H54 (cell line): Measurements from ENCODE around the gene PCDHGA9.
A peak's percentile ranks its signal among the peaks of the same experiment; 100 is the strongest.

Experiments
- DNase-seq: peaks from one replicate; pipeline ENCODE4 v3.0.0; 2011; ENCODE audit warnings: low spot score, mixed read lengths; ENCODE audit not compliant: insufficient read length
- FAIRE-seq: peaks from 3 replicates; lab custom pipeline; 2011; peaks lifted over from hg19 to GRCh38; lab: Jason Lieb, UNC
- POLR2A ChIP-seq: IDR thresholded peaks from 2 replicates; pipeline ENCODE4 v1.6.1; 2011; ENCODE audit warnings: low read depth, mild to moderate bottlenecking, low read length

Gene PCDHGA9

DNA sequence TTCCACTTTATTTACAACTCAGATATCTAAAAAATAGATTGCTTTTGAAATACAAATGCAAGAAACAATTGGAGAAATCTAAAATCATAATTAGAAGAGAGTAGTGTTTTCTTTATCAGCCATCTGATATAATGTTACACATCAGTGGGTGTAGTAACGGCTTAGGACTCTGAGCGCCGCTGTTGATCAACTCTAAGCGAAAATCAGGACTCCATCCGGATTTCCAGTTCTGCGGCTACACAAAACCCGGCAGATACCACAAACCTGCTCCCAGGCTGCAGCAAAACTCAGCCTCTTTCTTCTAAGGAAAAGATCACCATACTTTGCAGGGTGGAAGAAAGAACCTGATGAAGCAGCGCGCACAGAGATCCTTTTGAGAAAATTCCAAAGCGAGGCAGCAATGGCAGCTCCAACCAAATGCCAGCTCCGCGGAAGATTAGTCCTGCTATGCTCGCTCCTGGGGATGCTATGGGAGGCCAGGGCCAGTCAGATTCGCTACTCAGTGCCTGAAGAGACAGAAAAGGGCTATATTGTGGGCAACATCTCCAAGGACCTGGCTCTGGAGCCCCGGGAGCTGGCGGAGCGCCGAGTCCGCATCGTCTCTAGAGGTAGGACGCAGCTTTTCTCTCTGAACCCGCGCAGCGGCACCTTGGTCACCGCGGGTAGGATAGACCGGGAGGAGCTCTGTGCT is at the start of gene PCDHGA9:
PCDHGA9 (plus strand) TSS at position 226 of the 691 bp plus-strand sequence; CDS start at position 401, 175 bp downstream.
- peak; percentile 20 for FAIRE-seq
- peak; percentile 66 for DNase-seq
- no peak for TF ChIP-seq POLR2A

DNA sequence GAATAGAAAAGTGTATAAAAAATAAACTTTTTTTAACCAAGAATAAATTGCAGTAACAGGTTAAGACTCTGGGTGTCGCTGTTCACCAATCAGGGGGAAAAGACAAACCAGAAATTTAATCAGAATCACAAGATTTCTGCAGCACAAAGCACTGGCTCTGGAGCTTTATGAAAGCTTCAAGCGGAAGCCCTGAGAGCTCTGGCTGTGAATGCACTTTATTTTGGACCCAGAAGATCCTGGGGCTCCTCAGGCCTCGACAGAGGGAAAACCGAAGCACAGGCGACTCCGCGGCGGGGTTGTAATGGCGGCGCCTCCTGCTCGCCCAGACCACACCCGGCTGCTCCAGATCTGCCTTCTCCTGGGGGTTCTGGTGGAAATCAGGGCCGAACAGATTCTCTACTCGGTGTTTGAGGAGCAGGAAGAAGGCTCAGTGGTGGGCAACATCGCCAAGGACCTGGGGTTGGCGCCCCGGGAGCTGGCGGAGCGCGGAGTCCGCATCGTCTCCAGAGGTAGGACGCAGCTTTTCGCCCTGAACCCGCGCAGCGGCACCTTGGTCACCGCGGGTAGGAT is 47.6 kb upstream of the PCDHGA9 start, which contains the start of gene PCDHGA4:
PCDHGA4 (plus strand) TSS at position 122 of the 570 bp plus-strand sequence; CDS start at position 209, 87 bp downstream.
- no peak for FAIRE-seq
- TF ChIP-seq POLR2A: no peak
- DNase-seq: peak; percentile 24

DNA sequence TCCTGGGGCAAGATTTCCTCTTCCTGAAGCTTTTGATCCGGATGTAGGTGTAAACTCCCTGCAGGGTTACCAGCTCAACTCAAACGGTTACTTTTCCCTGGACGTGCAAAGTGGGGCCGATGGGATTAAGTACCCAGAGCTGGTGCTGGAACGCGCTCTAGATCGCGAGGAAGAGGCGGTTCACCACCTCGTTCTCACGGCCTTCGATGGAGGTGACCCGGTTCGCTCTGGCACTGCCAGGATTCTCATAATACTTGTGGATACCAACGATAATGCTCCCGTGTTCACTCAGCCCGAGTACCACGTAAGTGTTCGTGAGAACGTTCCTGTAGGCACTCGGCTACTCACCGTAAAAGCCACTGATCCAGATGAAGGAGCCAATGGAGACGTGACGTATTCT is 46.9 kb upstream of the PCDHGA9 start:
- DNase-seq (no peak), FAIRE-seq (no peak)
- TF ChIP-seq POLR2A: no peak

DNA sequence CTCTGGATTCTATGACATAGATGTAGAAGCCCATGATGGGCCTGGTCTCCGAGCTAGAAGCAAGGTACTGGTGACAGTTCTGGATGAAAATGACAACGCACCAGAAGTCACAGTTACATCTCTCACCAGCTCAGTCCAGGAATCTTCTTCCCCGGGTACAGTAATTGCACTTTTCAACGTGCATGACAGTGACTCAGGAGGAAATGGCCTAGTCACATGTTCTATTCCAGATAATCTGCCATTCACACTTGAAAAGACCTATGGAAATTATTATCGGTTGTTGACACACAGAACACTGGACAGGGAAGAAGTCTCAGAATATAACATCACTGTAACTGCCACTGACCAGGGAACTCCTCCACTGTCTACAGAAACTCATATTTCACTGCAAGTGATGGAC is 46.4 kb upstream of the PCDHGA9 start:
- FAIRE-seq (no peak), DNase-seq (no peak)

DNA sequence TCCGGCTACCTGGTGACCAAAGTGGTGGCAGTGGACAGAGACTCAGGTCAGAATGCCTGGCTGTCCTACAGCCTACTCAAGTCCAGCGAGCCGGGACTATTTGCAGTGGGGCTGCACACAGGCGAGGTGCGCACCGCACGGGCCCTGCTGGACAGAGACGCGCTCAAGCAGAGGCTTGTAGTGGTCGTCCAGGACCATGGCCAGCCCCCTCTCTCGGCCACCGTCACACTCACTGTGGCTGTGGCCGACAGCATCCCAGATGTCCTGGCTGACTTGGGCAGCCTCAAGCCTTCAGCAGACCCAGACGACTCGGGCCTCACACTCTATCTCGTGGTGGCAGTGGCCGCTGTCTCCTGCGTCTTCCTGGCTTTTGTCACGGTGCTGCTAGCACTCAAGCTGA is 45.6 kb upstream of the PCDHGA9 start:
- FAIRE-seq (no peak), DNase-seq (no peak)
- TF ChIP-seq POLR2A: no peak

More for the DNA sequence above, 46.4 kb upstream of the PCDHGA9 start:
- no peak for TF ChIP-seq POLR2A

DNA sequence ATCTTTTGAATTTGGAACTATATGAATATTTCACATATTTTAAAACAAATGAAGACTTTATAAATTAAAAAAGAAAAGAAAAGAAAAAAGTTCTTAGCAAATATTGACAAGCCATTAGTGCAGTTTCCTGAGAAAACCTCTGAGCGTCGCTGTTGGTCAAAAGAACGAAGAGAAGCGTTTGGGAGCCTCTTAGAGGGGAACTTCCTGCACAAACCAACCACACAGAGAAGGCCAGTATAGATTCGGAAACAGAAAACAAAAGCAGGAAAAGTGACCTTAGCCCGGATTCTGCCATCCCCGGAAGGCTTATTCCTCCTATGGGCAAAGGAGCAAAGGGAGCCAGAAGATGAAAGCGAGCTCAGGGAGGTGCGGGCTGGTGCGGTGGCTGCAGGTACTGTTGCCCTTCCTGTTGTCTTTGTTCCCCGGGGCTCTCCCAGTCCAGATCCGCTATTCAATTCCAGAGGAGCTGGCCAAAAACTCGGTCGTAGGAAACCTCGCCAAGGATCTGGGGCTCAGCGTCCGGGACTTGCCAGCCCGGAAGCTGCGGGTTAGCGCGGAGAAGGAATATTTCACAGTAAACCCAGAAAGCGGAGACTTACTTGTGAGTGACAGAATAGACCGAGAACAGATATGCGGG is 42.7 kb upstream of the PCDHGA9 start, which contains the start of gene PCDHGB2:
PCDHGB2 (plus strand) TSS at position 205 of the 637 bp plus-strand sequence; CDS start at position 347, 142 bp downstream.
- DNase-seq (peak; percentile 44), FAIRE-seq (no peak)
- no peak for TF ChIP-seq POLR2A

DNA sequence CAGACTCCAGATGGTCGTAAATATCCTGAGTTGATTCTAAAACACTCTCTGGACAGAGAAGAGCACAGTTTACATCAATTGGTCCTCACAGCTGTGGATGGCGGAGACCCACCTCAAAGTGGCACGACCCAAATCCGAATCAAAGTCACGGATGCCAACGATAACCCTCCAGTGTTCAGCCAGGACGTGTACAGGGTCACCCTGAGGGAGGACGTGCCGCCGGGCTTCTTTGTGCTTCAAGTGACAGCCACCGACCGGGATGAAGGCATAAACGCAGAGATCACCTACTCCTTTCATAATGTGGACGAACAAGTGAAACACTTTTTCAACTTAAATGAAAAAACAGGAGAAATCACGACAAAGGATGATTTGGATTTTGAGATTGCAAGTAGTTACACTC is 41.9 kb upstream of the PCDHGA9 start:
- DNase-seq: no peak
- no peak for TF ChIP-seq POLR2A
- no peak for FAIRE-seq

DNA sequence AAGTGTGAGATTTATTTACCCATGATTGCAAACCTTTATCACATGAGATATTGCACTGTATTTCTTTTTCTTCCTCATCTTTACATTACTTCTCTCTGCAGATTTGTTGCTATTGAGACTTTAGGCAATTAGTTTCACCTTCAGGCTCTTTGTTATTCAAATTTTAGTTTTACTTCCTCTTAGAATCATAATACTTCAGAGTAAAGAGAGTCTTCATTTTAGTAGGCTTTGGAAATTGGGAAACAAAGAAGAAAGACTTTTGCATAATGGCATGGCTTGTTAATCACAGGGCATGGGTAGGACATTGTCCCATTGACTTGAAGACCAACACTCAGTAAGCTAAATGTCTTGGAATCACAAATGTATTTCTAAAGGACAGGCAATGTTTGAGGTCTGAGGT is 39.9 kb upstream of the PCDHGA9 start:
- TF ChIP-seq POLR2A: no peak
- DNase-seq (no peak), FAIRE-seq (no peak)

DNA sequence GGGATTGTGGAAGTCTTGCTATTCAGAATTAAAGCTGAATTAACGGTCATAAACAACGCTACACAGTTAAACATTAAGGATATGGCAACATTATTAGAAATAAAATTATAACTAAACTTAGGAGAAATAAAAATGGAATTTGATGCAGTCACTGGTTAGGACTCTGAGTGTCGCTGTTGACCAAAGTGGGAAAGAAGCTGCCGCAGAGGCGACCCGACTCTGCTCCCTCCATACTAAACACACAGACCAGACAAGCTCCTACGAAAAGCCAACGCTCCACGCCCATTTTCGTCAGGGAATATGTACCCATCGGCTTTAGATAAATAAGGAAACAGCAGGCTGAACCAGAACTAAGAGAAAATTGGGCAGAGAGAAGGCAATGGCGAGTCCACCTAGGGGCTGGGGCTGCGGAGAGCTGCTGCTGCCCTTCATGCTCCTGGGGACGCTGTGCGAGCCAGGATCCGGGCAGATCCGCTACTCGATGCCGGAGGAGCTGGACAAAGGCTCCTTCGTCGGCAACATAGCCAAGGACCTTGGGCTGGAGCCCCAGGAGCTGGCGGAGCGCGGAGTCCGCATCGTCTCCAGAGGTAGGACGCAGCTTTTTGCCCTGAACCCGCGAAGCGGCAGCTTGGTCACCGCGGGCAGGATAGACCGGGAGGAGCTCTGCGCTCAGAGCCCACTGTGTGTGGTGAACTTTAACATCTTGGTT is 38.5 kb upstream of the PCDHGA9 start, which contains the start of gene PCDHGA5:
PCDHGA5 (plus strand) TSS at position 211 of the 709 bp plus-strand sequence; CDS start at position 380, 169 bp downstream.
- no peak for DNase-seq

DNA sequence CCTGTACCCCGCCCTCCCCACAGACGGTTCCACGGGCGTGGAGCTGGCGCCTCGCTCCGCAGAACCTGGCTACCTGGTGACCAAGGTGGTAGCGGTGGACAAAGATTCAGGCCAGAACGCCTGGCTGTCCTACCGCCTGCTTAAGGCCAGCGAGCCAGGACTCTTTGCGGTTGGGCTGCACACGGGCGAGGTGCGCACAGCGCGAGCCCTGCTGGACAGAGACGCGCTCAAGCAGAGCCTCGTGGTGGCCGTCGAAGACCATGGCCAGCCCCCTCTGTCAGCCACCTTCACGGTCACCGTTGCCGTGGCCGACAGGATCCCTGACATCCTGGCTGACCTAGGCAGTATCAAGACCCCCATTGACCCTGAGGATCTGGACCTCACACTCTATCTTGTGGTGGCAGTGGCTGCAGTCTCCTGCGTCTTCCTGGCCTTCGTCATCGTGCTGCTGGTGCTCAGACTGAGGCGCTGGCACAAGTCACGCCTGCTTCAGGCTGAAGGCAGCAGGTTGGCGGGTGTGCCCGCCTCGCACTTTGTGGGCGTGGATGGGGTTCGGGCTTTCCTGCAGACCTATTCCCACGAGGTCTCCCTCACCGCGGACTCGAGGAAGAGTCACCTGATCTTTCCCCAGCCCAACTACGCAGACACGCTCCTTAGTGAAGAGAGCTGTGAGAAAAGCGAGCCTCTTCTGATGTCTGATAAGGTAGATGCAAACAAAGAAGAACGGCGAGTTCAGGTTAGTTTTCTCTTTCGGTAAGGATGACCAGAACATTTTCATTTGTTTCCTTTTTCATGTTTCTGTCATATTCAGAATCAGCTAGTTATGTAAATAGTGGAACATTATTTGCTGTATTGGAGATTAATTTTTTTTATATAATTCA is 36.3 kb upstream of the PCDHGA9 start:
- no peak for TF ChIP-seq POLR2A
- DNase-seq (no peak), FAIRE-seq (no peak)

More for the DNA sequence above, 38.5 kb upstream of the PCDHGA9 start, which contains the start of gene PCDHGA5:
- no peak for FAIRE-seq
- no peak for TF ChIP-seq POLR2A

DNA sequence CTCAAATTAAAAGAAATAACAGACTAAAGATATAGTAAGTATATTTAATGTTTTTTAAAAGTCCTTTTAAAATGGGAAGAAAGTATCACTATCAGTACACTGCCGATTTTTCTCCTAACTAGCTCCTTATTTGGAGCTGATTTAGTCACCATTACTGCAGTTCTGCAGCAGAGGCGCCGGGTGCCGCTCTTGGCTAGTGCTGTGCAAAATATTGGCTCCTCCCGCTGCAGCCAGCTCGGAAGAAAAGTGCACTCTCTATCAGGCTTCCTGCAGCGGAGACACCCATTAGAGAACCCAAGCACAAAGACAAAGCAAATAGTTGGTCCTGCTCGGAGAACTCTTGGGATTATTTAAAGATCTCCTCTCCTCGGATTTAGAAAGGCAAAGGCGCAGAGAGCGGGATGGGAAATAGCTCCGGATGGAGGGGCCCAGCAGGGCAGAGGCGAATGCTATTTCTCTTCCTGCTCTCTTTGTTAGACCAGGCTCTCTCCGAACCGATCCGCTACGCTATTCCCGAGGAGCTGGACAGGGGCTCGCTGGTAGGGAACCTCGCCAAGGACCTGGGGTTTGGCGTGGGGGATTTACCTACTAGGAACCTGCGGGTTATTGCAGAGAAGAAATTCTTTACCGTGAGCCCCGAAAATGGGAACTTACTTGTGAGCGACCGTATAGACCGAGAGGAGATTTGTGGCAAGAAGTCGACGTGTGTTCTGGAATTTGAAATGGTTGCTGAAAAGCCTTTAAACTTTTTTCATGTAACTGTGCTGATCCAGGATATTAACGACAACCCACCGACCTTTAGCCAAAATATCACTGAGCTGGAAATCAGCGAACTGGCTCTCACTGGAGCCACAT is 32.4 kb upstream of the PCDHGA9 start, which contains the start of gene PCDHGB3:
PCDHGB3 (plus strand) TSS at position 249 of the 855 bp plus-strand sequence; CDS start at position 402, 153 bp downstream.
- TF ChIP-seq POLR2A: no peak
- FAIRE-seq (no peak), DNase-seq (peak; percentile 38)
